CD4-positive, alpha-beta T cell treated with Interleukin-10 for 1 hour (primary cell): Measurements from ENCODE around the gene LRFN4.
A peak's percentile ranks its signal among the peaks of the same experiment; 100 is the strongest.
"Not testable (repeated sequence)": the region's sequence is repeated elsewhere in the genome, so short reads cannot be mapped to it uniquely, and the experiment has no call there.

Experiments used
- DNase-seq: peaks from one replicate; pipeline ENCODE4 v3.0.0-alpha.2; 2020

The LRFN4 gene

GRCh38 chr11:66856496-66857233, at the start of gene LRFN4:
Gene LRFN4, plus strand, starts transcription at chr11:66857064. Its CDS starts 681 bp downstream, at chr11:66857745.
- DNase-seq, result no peak

DNA sequence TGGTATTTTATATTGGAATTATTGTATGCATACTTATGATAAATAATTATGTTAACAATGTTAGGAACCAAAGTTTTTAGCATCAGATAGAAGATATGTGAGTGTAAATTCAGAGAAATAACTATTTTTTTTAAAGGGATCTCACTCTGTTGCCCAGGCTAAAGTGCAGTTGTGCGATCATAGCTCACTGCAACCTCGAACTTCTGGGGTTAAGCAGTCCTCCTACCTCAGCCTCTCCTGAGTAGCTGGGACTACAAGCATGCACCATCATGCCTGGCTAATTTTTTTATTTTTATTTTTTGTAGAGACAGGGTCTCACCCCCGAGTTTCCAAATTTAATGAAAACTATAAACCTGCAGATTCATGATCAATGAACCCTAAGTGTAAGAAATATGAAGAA, 47.3 kb upstream of the LRFN4 start:
- DNase-seq, result no peak

GRCh38 chr11:66810576-66811185, 46.2 kb upstream of the LRFN4 start:
- no peak for DNase-seq

DNA sequence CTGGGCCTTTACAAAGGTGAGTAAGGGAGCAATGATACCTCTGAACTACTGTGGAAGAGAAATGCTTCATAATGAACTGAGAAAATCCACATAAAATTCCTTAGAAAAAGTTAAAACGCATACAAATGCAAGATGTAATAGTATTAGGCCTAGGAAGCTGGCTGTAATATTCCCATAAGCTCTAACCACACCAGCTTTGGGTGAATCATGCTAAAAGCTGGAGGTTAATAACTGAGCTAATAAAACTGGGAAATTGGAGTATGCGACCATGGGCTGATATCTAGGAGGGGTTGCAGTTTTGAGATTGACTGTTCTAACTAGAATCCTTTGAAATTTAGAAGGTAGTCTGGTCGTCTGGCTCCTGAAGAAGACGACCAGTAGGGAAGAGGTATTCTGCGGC, 42.2 kb upstream of the LRFN4 start:
- no peak for DNase-seq

DNA sequence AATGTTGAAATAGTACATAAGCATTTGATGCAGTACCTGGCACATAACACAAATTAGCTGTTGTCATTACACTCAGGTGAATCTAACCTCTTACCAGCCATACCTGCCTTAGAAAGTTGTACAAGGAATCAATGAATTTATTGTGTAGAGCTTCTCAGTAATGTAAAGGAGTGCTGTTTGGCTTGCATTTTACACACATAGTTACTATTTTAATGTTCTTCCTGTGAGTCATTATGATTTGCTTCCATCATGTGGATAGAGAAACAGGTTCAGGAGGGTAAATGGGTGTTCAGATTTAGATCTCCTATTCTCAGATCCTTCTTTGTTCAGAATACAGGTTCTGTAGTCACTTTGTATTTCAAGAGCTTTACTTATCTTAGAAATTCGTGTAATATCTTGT, 41.2 kb upstream of the LRFN4 start:
- no peak for DNase-seq

DNA sequence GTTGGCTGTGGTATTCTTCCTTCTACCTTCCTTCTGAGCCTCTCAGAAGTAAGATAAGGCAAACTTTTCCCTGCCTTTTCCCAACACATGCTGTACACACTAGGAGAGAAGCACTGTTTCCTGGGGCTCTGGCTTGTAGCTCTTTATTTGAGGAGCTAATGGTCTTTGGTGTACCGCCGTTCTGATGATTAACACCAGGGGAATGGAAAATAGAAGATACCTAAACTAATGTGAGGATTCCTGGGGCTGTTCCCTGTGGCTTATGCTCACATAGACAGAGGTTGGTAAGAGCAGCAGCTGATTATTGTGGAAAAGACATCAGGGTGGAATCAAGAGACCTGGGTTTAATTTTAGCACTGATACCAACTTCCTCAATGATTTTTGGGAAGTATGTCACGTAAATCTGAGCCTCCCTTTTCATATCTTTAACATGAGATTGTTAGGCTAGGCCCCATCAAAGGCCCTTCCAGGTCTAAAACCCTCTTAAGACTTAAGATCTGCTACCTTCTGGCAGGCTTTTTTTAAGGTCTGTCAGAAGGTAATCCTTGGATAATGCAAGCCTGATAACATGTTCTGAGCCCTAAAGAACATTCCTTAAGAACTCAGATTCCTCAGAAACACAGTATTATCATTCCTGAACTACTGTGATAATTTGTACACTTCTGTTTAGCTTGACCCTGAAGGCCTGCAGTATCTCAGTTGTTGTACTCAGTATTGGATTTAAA, 38.5 kb upstream of the LRFN4 start:
- no peak for DNase-seq

DNA sequence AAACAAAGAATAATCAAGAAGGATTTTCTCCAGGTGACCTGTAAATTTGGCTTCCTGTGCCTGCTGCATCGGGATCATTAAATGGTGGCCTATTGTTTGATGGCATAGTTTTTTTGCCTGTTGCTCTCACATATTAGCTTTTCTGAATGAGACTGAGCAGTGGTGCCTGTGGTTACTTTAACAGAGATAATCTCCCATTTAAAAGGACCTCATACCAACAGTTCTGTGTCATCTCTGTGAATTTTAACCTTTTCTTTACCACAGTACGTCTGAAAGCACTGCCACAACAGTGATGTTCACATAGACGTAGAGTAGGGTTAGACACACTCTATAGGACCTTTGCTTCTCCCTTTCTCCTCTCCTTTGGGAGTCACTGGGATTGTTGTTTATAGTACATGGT, 36.5 kb upstream of the LRFN4 start:
- DNase-seq, result no peak

DNA sequence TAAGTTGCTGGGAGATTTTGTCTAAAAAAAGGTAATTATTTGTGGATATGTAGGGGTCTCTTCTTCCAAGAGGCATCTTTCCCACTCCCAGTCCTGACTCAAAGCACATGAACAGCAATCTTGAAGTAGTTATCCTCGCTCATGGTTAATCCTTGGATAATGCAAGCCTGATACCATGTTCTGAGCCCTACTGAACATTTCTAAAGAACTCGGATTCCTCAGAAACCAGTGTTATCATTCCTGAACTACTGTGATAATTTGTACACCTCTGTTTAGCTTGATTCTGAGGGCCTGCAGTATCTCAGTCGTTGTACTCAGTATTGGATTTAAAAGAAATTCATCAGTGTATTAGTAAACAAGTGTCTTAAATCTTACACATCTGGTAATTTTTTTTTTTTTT, 36.0 kb upstream of the LRFN4 start:
- DNase-seq, result no peak

- no peak for DNase-seq
These were observed 33.2 kb upstream of the LRFN4 start for GRCh38 chr11:66823700-66824099.

- DNase-seq, result not testable (repeated sequence)
These were observed 32.3 kb upstream of the LRFN4 start for GRCh38 chr11:66824573-66824972.

DNA sequence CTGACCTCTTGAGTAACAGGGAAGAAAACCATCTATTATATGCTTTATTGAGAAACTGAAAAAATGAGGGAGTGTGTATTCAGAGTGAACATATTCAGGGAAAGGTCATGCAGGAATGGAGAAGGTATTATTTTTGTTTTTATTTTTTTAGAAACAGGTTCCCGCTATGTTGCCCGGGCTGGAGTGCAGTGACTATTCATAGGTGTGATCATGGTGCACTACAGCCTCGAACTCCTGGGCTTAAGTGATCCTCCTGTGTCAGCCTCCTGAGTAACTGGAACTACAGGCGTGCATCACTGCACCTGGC, 22.4 kb upstream of the LRFN4 start:
- DNase-seq, result no peak

DNA sequence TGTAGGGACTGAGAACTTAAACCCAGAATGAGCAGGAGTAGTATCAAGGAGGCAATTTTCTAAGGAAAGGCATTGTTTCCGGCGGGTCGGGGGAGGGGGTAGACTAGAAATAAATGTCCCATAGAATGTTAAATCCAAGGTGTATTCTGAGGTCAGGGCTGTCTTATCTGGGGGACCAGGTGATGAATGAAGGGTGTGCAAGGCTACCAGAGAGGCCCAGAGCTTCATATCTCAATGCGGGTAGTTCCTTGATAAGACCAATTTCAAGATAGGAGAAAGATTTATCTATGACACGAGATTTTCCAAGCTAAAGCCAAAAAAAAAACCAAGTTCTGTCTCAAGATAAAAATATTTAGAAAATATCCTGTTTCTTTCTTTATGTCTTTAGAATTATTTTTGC, 21.9 kb upstream of the LRFN4 start:
- no peak for DNase-seq

- no peak for DNase-seq
These were observed 21.0 kb upstream of the LRFN4 start for GRCh38 chr11:66835768-66836405.

DNA sequence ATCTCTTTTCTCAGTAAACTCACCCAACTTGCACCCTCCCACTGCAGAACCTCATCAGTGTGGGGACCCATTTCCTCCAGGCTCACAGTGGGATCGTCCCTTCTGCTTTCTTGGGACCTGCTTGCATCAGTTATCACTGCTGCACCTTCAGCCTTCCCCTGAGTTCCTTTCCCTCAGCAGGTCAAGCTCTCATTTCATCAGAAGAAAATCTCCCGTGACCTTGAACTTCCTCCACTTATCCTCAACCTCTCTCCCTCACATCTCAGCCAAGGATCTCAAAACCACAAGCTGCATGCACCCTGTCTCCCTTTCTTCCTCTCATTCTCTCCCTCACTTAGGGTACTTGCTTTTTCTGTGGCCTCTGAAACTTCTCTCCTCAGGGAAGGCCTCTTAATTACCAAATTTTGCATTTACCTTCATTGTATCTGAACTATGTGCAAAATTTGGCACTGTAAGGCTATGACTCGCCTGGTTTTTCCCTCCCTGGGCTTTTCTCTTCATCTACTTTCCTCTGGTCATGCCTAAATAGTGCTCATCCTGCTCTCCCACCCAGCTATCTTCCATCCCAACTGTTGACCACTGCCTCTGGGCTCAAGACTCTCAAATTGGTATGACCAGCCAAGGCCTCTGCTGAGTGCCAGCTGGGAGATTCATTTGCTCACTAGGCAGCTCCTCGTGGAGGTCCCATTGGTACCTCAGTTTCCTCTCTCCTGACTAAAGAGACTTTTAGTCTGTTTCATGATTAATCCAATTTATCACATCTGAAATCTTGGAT, 16.4 kb upstream of the LRFN4 start:
- DNase-seq, result no peak

DNA sequence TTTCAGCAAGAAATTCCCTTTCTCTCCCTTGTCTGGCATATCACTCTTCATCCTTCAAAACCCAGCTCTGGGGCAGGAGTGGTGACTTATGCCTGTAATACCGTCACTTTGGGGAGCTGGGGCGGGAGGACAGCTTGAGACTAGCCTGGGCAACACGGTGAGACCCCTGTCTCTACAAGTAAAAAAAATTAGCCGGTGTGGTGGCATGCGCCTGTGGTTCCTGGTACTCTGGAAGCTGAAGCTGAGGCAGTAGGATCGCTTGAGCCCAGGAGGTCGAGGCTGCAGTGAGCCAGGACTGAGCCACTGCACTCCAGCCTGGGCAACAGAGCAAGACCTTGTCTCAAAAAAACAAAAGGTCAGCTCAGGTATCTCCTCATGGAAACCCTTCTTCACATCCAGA, 15.0 kb upstream of the LRFN4 start:
- no peak for DNase-seq

DNA sequence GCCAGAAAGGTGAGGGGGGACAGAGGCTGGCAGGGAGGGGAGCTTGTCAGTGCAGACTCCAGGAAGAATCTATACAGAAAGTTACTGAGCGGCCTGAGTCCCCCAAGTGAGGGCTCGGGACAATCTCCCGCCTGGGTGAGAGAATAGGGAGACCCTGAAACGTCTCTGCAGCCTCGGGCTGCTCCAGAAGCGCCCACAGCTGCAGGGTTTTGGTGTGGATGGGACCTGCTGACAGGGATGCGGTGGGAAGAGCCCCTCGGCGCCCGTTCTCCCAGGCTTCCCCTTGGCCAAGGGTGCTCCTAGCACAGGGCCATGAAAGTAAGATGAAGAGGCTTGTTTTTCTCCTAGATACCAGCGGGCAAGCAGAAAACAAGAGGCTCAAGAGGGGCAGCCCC, 14.4 kb upstream of the LRFN4 start:
- no peak for DNase-seq

- DNase-seq, result peak; percentile 93
These were observed 13.7 kb upstream of the LRFN4 start, which contains the start of gene RCE1 for GRCh38 chr11:66842896-66843775. Gene RCE1, plus strand, starts transcription at chr11:66843441. Its CDS starts 15 bp downstream, at chr11:66843456.

DNA sequence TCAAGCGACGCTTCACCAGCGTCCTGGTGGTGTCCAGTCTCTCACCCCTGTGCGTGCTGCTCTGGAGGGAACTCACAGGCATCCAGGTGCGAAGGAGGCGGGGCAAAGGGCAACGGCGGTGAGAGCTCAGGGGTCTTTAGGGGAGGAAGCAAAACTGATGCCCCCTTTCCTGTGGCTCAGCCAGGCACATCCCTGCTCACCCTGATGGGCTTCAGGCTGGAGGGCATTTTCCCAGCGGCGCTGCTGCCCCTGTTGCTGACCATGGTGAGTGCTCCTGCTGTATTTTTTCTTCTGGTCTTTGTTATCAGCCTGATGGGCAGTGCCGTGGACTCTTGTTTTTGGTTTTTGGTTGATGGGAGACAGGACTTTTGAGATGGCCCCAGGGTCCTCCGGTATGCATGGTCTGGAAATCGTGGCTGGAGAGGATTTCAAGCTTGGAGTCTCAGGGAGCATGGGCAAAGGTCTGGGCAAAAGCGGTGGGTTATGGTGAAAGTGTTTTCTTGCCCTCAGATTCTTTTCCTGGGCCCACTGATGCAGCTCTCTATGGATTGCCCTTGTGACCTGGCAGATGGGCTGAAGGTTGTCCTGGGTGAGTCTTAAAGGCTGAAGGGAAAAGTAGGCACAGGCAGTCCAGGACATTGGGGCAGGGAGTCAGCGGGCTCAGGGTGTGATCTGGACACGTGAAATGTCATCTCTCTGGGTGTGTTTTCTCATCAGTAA, 12.9 kb upstream of the LRFN4 start:
- no peak for DNase-seq

DNA sequence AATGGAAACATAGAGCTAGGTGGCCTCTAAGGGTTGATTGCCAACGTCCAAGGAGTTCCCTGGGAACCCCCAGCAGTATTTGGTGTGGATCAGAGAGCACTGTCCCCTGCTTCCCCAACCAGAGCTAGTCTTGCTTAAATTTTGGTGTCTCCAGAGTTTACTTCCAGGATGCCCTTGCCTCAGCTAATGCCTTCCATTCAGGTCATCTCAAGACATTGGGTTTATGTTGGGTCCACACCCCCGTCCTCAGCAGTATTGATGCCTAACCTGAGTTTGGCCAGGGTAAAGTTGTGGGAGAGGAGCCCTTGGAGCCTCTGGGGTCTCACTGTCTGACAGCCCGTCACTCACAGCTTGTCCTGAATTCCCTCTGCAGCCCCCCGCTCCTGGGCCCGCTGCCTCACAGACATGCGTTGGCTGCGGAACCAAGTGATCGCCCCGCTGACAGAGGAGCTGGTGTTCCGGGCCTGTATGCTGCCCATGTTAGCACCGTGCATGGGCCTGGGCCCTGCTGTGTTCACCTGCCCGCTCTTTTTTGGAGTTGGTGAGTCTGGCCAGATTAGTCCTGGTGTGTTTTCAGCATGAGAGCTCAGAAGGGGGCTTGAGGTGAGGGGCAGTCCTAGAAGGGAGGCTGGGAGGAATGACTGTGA, 12.2 kb upstream of the LRFN4 start:
- no peak for DNase-seq

GRCh38 chr11:66845143-66845875, 11.6 kb upstream of the LRFN4 start:
- no peak for DNase-seq
